Nephron progenitor cell (in vitro differentiated cells): Measurements from ENCODE around the gene CUBN.

Source experiments
- DNase-seq: peaks from one replicate; pipeline ENCODE4 v3.0.0; 2021
- H3K27ac Mint-ChIP-seq: 2 replicates; pipeline ENCODE4 v1.8.0; 2021; ENCODE audit warnings: mild to moderate bottlenecking, moderate library complexity, mixed read lengths
- H3K27me3 Mint-ChIP-seq: 2 replicates; pipeline ENCODE4 v1.8.0; 2021; ENCODE audit warnings: mild to moderate bottlenecking, low read depth, mixed read lengths; ENCODE audit not compliant: poor library complexity
- H3K36me3 Mint-ChIP-seq: 2 replicates; pipeline ENCODE4 v1.8.0; 2021; ENCODE audit warnings: low read depth, mixed read lengths
- H3K4me1 Mint-ChIP-seq: 2 replicates; pipeline ENCODE4 v1.8.0; 2021; ENCODE audit warnings: mixed read lengths
- H3K4me3 Mint-ChIP-seq: 2 replicates; pipeline ENCODE4 v1.8.0; 2021; ENCODE audit warnings: mild to moderate bottlenecking, moderate library complexity, mixed read lengths
- H3K9me3 Mint-ChIP-seq: 2 replicates; pipeline ENCODE4 v1.8.0; 2021; ENCODE audit warnings: mild to moderate bottlenecking, moderate library complexity, mixed read lengths
- TF ChIP-seq, protein P1 (sequence below): fragments of 200-600 bp; sonication (generic); IDR thresholded peaks from 2 replicates; pipeline ENCODE4 v1.5.0; 2021; ENCODE audit warnings: antibody characterized with exemption

The CUBN gene

DNA sequence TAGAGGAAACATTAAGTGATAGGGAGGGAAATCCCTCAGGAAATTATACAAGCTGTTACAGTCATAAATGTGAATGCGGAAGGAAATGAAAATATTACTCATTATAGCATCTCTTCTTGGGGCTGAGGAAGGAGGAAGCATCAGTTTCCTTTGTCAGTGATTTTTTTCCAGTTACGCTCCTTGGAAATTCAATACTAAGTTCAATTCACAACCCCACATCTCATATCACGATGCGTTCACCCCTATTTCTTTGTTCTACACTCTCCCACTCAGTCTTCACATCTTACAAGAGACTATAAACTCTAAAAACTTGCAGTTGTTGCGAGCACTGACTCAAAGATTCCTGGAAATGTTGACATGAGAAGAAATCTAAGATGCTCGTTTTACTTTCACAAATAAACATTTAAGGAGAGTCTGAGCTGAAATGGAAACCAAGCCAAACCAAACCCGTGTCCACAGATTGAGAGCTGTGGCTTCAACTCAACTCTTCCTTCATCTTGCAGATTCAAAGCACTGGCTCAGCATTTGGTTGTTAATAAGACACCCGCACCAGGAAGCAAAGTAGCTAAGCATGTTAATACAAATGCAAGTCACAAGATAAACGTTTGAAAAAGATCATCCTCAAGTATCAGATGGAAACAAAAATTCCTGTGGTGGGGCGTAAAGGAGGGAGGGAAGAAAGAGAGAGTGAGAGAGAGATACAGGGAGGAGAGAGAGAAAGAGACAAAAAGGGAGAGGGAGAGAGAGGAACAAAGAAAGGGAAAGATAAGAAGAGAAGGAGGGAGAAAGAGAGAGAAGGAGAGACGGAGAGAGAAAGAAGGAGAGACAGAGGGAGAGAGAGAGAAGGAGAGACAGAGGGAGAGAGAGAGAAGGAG is 162.4 kb downstream of the CUBN start:
- DNase-seq, result no peak
- peaks cover 48% of the 10 kb centered on the region for H3K4me1 Mint-ChIP-seq
- no peaks in the 10 kb centered on the region for H3K9me3 Mint-ChIP-seq
- peak overlapping the region; percentile 20 for H3K4me3 Mint-ChIP-seq
- H3K27me3 Mint-ChIP-seq, result no peaks in the 10 kb centered on the region
- no peaks in the 10 kb centered on the region for H3K36me3 Mint-ChIP-seq
- TF ChIP-seq, protein P1, sequence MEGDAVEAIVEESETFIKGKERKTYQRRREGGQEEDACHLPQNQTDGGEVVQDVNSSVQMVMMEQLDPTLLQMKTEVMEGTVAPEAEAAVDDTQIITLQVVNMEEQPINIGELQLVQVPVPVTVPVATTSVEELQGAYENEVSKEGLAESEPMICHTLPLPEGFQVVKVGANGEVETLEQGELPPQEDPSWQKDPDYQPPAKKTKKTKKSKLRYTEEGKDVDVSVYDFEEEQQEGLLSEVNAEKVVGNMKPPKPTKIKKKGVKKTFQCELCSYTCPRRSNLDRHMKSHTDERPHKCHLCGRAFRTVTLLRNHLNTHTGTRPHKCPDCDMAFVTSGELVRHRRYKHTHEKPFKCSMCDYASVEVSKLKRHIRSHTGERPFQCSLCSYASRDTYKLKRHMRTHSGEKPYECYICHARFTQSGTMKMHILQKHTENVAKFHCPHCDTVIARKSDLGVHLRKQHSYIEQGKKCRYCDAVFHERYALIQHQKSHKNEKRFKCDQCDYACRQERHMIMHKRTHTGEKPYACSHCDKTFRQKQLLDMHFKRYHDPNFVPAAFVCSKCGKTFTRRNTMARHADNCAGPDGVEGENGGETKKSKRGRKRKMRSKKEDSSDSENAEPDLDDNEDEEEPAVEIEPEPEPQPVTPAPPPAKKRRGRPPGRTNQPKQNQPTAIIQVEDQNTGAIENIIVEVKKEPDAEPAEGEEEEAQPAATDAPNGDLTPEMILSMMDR, result no peak
- H3K27ac Mint-ChIP-seq, result peak overlapping the region; percentile 60

DNA sequence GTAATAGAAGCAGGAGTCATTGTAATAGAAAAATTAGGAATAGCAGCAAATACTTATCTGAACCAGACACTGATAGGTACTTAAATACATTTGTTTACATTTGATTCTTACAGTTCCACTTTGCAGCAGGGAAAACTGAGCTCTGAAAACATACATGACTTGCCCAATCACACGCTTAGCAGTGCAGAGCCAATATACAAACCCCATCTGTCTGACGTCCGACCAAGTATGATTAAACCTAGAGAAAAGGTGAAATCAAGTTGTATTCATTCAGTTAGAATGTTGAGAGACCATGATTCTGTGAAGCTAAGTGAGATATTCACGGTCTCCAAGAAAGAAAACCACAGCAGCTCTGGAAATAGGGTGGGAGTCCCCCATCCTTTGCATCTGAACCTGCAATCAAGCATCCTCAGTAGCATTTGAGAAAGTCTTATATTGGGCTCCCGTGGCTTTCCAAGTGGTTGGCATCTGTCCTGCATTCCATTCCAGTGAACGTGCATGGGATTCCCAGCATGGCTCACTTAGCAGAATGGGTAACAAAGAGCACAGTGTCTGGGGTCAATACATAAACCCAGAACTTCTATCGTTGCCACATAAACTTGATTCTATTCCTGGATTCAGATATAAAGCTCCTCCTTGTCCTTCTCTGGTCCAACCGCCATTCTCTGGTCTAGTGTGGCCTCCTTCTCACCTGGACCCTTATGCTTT is 163.7 kb downstream of the CUBN start:
- no peak overlapping the region for H3K27ac Mint-ChIP-seq
- H3K27me3 Mint-ChIP-seq, result no peaks in the 10 kb centered on the region
- TF ChIP-seq, protein P1, result no peak
- H3K36me3 Mint-ChIP-seq, result no peaks in the 10 kb centered on the region
- no peak for DNase-seq
- H3K9me3 Mint-ChIP-seq, result no peaks in the 10 kb centered on the region
- H3K4me3 Mint-ChIP-seq, result no peak overlapping the region
- H3K4me1 Mint-ChIP-seq, result peaks cover 43% of the 10 kb centered on the region

DNA sequence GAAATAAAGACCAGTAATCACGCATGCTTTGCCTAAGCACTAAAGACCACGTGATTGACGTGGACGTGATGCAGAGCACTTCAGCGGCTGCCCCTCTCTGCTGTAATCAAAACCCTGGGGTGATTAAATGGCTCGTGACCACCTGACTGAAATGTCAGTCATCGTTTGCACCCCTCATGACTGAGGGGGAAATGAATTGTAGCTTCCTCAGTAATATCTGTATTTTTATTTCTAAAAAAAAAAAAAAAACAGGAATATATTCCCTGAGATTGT is 164.3 kb downstream of the CUBN start:
- Mint-ChIP-seq H3K9me3 (no peaks in the 10 kb centered on the region), H3K4me1 (peaks cover 43% of the 10 kb centered on the region), H3K27me3 (no peaks in the 10 kb centered on the region), H3K4me3 (no peak overlapping the region), H3K27ac (no peak overlapping the region), H3K36me3 (no peaks in the 10 kb centered on the region)
- TF ChIP-seq, protein P1, result no peak
- DNase-seq, result no peak

DNA sequence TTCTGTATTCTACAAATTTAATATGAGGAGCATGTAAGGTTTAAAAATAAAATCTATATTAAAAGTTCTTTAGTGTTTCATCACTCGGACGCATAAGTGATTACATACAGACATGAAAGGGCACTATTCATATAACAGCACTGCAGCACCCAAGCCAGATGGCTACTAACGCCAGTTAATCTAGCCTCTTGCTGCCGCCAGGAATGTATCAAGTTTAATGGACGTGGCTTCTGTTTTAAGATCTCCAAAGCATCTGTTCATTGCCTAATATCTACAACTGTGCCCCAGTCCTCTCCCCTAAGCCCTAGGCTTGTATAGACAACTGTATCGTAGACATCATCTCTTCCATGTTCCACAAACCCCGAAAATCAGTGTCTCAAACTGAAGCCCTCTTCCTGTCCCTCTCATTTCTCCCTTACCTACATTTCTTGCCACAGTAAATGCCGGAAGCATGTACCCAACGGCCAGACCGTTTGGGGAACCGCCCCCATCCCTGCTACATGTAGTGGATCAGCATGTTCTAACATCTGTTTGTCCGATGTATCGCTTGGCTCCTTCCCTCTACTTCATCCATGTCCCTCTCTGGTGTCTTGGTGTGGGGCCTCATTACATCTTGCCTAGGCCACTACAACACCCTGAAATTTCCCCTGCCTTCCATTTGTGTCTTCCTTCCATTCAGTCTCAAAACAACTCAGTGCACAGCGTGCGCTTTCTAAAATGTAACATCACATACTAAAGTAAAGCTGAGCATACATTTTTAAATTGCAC is 164.9 kb downstream of the CUBN start:
- Mint-ChIP-seq H3K27me3 (no peaks in the 10 kb centered on the region), H3K27ac (no peak overlapping the region), H3K9me3 (no peaks in the 10 kb centered on the region), H3K36me3 (no peaks in the 10 kb centered on the region), H3K4me3 (no peak overlapping the region), H3K4me1 (peaks cover 43% of the 10 kb centered on the region)
- DNase-seq, result no peak
- TF ChIP-seq, protein P1, result no peak

DNA sequence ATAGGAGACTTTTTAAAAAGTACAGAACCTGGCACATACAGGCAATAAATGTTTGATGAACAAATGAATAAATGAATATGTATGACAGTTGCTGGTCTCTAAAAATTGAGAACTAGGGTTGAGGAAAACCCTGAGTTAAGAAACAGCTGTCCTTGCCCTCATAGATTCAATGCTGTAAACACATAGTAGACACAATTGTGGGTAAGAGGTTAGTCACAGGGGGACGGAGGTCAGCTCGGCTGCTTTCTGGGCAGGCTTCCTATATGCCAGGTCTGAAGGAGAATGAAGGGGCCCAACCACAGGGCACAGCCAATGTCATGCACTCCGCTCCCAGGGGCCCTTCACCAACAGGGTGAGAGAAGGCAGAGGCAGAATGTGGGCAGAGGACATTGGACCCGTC is 169.1 kb downstream of the CUBN start:
- TF ChIP-seq, protein P1, result no peak
- no peak overlapping the region for H3K27ac Mint-ChIP-seq
- H3K27me3 Mint-ChIP-seq, result peaks cover 2% of the 10 kb centered on the region
- no peak for DNase-seq
- H3K4me3 Mint-ChIP-seq, result no peak overlapping the region
- no peaks in the 10 kb centered on the region for H3K9me3 Mint-ChIP-seq
- H3K4me1 Mint-ChIP-seq, result peaks cover 10% of the 10 kb centered on the region
- H3K36me3 Mint-ChIP-seq, result no peaks in the 10 kb centered on the region
